Measurements from ENCODE around the gene ALPK1.
"Not testable (repeated sequence)": the region's sequence is repeated elsewhere in the genome, so short reads cannot be mapped to it uniquely, and the experiment has no call there.

ALPK1 gene

GRCh38 chr4:112284662-112285411 lies 12.3 kb upstream of the ALPK1 start:
- DNase-seq (ENCODE audit: low spot score): peak; percentile 45

- DNase-seq (ENCODE audit: low spot score): no peak
These were observed 9.7 kb upstream of the ALPK1 start for GRCh38 chr4:112287258-112287989.

- no peak for DNase-seq (ENCODE audit: low spot score)
These were observed 8.7 kb upstream of the ALPK1 start for GRCh38 chr4:112288455-112288854.

- DNase-seq (ENCODE audit: low spot score): no peak
These were observed 7.5 kb upstream of the ALPK1 start for GRCh38 chr4:112289407-112290253.

GRCh38 chr4:112290341-112290740 lies 6.8 kb upstream of the ALPK1 start:
- no peak for DNase-seq (ENCODE audit: low spot score)

- DNase-seq (ENCODE audit: low spot score): no peak
These were observed 2.6 kb downstream of the ALPK1 start for GRCh38 chr4:112299721-112300120.

- no peak for DNase-seq (ENCODE audit: low spot score)
These were observed 5.4 kb downstream of the ALPK1 start for GRCh38 chr4:112302320-112303274.

GRCh38 chr4:112305477-112305876 lies 8.3 kb downstream of the ALPK1 start:
- DNase-seq (ENCODE audit: low spot score): not testable (repeated sequence)

GRCh38 chr4:112309263-112309791 lies 12.2 kb downstream of the ALPK1 start:
- DNase-seq (ENCODE audit: low spot score): not testable (repeated sequence)

- no peak for DNase-seq (ENCODE audit: low spot score)
These were observed 14.3 kb downstream of the ALPK1 start for GRCh38 chr4:112311516-112311915.

GRCh38 chr4:112312610-112313239 lies 15.6 kb downstream of the ALPK1 start:
- DNase-seq (ENCODE audit: low spot score): no peak

GRCh38 chr4:112315446-112315845 lies 18.3 kb downstream of the ALPK1 start:
- DNase-seq (ENCODE audit: low spot score): no peak

- DNase-seq (ENCODE audit: low spot score): no peak
These were observed 19.2 kb downstream of the ALPK1 start for GRCh38 chr4:112316360-112316759.

- no peak for DNase-seq (ENCODE audit: low spot score)
These were observed 21.3 kb downstream of the ALPK1 start for GRCh38 chr4:112318239-112319142.

GRCh38 chr4:112321776-112322684 lies 24.9 kb downstream of the ALPK1 start:
- DNase-seq (ENCODE audit: low spot score): peak; percentile 58

GRCh38 chr4:112322866-112323265 lies 25.7 kb downstream of the ALPK1 start:
- DNase-seq (ENCODE audit: low spot score): no peak

GRCh38 chr4:112325530-112325929 lies 28.4 kb downstream of the ALPK1 start:
- DNase-seq (ENCODE audit: low spot score): no peak

GRCh38 chr4:112327965-112328733 lies 31.0 kb downstream of the ALPK1 start:
- DNase-seq (ENCODE audit: low spot score): peak; percentile 42
